Breast epithelium (tissue), 3 donors: ENCODE measurements around the gene KCNC3.

Source experiments
- POLR2A ChIP-seq: fragments of 450-650 bp; IDR thresholded peaks from one replicate; pipeline ENCODE4 v1.6.1; 2016; ENCODE audit warnings: antibody characterized with exemption, mild to moderate bottlenecking, moderate library complexity
- POLR2AphosphoS5 ChIP-seq, 3 donors: sonication (generic); formaldehyde crosslinking; IDR thresholded peaks; one replicate each; pipeline ENCODE4 v1.6.1; 2017; ENCODE audit warnings: antibody characterized with exemption in 3 of 3
- TF ChIP-seq, protein P1 (sequence below), 3 donors: fragments of 450-650 bp; IDR thresholded peaks; one replicate each; pipeline ENCODE4 v1.5.1; 2016 to 2017; ENCODE audit warnings: antibody characterized with exemption in 3 of 3, mild to moderate bottlenecking in 3 of 3, moderate library complexity in 3 of 3

DNA sequence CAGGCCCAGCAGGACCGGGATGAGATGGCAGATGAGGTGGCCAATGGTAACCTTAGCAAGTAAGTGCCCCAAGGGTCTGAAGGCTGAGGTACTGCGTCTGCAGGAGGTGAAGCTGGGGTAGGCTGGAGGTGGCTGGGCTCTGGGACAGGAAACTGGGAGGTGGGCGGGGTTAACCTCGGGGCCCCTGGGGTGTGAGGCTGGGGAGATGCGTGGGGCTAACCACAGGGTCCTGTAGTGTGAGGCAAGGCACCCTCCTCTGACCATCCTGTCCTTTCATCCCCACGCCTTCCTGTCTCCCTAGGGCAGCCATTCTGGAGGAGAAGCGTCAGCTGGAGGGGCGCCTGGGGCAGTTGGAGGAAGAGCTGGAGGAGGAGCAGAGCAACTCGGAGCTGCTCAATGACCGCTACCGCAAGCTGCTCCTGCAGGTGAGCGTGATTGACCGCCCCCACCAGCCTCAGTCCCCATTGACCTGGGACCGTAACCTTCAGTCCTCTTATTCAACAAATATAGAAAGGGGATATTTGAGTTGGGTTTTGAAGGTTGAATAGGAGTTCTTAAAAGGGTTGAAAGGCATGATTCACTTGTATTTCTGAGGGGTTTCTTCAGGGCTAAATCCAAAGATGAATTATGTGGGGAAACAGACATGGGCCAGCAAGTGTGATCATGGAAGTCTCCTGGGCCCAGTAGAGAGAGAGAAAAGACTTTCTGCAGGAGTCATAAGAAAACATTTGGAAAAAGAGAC is 35.7 kb downstream of the KCNC3 start:
- TF ChIP-seq, protein P1, sequence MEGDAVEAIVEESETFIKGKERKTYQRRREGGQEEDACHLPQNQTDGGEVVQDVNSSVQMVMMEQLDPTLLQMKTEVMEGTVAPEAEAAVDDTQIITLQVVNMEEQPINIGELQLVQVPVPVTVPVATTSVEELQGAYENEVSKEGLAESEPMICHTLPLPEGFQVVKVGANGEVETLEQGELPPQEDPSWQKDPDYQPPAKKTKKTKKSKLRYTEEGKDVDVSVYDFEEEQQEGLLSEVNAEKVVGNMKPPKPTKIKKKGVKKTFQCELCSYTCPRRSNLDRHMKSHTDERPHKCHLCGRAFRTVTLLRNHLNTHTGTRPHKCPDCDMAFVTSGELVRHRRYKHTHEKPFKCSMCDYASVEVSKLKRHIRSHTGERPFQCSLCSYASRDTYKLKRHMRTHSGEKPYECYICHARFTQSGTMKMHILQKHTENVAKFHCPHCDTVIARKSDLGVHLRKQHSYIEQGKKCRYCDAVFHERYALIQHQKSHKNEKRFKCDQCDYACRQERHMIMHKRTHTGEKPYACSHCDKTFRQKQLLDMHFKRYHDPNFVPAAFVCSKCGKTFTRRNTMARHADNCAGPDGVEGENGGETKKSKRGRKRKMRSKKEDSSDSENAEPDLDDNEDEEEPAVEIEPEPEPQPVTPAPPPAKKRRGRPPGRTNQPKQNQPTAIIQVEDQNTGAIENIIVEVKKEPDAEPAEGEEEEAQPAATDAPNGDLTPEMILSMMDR (IDR thresholded peaks at IDR 0.05) = no peak
- TF ChIP-seq POLR2A (no peak), POLR2AphosphoS5 (IDR thresholded peaks at IDR 0.05) (no peak)
